GM19239 (cell line): ENCODE data around the gene NEO1.
"Not testable (repeated sequence)": the region's sequence is repeated elsewhere in the genome, so short reads cannot be mapped to it uniquely, and the experiment has no call there.

Experiments used
- DNase-seq: peaks from one replicate; pipeline ENCODE4 v3.0.0; 2011; ENCODE audit warnings: low spot score; ENCODE audit not compliant: insufficient read length
- FAIRE-seq: peaks from 2 replicates; lab custom pipeline; 2011; peaks lifted over from hg19 to GRCh38; lab: Jason Lieb, UNC

The NEO1 gene

GRCh38 chr15:73134196-73134595 lies 81.9 kb downstream of the NEO1 start:
- FAIRE-seq (no peak), DNase-seq (no peak)

GRCh38 chr15:73139041-73139743 lies 86.9 kb downstream of the NEO1 start:
- FAIRE-seq (no peak), DNase-seq (no peak)

- no peak for FAIRE-seq
- no peak for DNase-seq
Observed at GRCh38 chr15:73139744-73140553, 87.7 kb downstream of the NEO1 start.

- DNase-seq, result no peak
- peak; percentile 73 for FAIRE-seq
Observed at GRCh38 chr15:73141216-73141900, 89.1 kb downstream of the NEO1 start.

DNA sequence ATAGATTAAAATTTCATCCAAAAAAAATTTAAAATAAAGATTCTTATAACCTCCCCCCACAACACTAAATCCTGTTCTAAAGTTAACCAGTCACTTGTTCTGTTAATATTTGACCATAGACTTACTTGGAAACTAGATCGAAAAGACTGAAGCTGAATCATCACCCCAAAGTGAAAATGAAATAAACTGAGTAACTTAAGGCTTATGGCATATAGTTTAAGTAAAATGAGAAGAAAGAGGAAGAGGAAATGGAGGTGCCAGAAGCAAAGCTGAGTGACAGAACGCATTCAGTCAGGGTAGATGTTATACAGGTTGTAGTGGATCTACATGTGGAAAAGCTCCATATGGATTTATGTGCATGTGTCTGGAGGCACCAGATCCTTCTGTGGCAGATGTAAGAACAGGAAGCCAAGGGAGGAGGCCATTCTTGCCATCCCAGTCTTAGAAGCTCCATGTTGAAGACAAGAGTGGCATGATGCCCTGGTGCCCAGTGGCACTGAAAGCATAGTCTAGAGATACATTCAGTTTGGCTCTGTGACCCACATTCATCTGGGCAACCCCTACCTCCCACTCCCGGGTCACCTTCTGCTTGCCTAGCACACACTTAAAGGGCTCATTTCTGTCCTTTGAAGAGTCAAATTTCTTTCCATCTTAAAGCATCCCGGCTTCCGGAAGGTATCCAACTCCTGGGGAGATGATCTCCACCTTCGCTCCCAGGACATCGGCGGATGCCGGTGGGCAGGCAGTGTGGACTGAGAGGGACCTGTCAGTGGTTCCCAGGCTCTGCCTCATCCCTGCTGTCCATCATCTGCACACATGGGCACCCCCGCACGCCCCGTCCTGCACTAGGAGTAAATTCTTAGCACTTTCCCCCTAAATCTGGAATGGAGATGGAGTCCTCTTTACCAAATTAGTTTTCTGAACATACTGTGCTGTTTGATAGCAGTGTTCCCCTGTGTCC lies 90.8 kb downstream of the NEO1 start:
- DNase-seq, result peak; percentile 28
- FAIRE-seq, result peak; percentile 97

DNA sequence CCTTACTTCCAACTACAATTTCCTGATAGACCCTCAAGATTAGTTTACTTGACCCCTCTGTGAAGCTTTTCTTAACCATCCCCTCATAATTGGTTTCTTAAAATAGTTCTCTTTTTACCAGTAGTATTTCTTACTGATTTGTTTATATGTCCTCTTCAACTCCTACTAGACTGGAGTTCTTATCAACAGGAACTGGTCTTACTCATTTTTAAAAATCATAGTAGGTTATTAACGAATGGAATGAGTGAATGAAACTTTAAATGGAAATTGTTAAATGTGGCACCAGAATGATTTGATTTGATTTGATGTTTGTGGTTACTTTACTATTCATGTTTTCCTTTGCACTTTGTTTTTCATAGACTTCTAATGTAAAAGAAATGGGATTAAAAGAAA lies 91.5 kb downstream of the NEO1 start:
- DNase-seq (no peak), FAIRE-seq (peak; percentile 11)

GRCh38 chr15:73146419-73146818 lies 94.2 kb downstream of the NEO1 start:
- DNase-seq, result no peak
- no peak for FAIRE-seq

DNA sequence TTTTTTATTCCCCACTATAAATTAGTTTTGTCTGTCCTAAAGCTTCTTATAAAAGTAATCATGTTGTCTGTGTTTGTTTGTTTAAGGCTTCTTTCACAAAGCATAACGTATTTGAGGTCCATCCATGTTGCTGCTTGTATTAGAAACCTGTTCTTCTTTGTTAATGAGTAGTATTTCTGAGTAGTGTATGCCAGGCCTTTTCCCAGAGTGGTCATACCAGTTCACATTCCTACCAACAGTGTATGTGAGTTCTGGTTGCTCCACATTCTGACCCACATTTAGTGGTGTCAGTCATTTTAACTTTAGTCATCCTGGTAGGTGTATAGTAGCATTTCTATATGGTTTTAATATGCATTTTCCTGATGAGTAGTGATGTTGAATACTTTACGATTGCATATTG lies 98.6 kb downstream of the NEO1 start:
- DNase-seq (no peak), FAIRE-seq (peak; percentile 4)

GRCh38 chr15:73153024-73153423 lies 100.8 kb downstream of the NEO1 start:
- no peak for DNase-seq
- FAIRE-seq, result no peak

GRCh38 chr15:73153447-73153846 lies 101.2 kb downstream of the NEO1 start:
- no peak for FAIRE-seq
- no peak for DNase-seq

- FAIRE-seq (no peak), DNase-seq (no peak)
Observed at GRCh38 chr15:73156431-73157191, 104.3 kb downstream of the NEO1 start.

DNA sequence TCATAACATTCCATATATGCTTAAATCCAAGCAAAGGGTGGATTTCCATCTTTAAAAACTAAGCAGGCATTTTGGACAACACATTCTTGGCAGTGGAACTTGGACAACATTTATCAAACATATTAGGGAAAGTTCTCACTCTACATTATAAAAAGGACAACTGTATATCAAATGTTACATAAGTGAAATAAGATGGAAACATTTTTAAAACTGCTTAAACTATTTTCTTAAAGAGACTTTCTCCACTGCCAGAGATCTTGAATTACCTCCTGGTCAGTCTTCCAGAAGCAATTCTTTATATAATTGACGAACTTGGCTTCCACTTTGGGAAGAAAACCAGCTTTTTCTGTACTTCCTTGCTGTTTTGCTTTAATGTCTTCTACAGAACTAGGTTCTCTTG lies 109.3 kb downstream of the NEO1 start:
- no peak for FAIRE-seq
- no peak for DNase-seq

DNA sequence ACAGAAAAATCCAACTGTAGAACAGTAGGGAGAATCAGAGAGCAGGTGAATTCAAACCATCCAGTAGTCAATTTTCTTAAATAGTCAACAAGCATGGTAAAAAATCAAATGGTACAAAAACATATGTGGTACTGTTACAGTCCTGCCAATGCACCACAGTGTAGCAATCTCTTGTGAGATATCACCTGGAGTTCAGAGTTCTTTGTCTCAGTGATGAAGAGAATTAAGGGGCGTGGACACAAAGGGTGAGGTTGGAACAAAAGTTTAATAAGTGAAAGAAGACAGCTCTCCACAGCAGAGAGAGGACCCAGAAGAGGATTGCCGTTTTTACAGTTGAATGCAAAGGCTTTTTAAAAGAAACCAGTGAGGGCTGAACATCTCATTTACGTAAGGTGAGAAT lies 113.2 kb downstream of the NEO1 start:
- DNase-seq, result no peak
- peak; percentile 60 for FAIRE-seq

DNA sequence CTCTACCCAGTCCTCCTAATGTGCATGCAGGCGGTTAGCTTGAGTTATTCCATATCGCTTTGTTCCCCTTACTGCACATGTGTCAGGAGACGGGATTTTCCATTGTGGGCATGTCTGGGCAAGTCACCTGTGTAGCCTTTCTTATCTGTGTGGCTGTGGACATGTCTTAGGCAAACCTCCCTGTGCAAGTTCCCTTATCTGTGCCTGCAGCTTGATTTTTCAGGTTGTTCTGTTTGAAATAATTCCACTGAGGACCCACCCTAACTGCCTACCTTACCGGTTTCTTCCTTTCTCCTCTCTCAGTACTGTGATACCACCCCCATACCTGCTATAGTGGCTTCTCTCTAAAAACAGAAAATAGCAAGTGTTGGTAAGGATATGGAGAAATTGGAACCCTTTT lies 113.6 kb downstream of the NEO1 start:
- FAIRE-seq, result no peak

DNA sequence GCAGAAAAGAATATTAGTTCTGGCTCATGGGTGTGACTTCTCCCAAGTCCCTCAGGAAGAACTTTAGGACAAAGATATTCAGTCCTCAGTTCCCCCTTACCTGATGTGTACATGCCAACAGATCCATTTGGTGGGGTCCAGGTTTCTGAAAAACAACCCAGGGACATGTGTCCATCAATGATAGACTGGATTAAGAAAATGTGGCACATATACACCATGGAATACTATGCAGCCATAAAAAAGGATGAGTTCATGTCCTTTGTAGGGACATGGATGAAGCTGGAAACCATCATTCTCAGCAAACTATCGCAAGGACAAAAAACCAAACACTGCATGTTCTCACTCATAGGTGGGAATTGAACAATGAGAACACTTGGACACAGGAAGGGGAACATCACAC lies 114.4 kb downstream of the NEO1 start:
- not testable (repeated sequence) for FAIRE-seq, DNase-seq

More for the DNA sequence above, 113.6 kb downstream of the NEO1 start:
- DNase-seq, result no peak

GRCh38 chr15:73168487-73168886 lies 116.2 kb downstream of the NEO1 start:
- no peak for FAIRE-seq
- no peak for DNase-seq

- DNase-seq, result no peak
- FAIRE-seq, result no peak
Observed at GRCh38 chr15:73171711-73172110, 119.4 kb downstream of the NEO1 start.

GRCh38 chr15:73172508-73172907 lies 120.2 kb downstream of the NEO1 start:
- DNase-seq (no peak), FAIRE-seq (no peak)

GRCh38 chr15:73174171-73174570 lies 121.9 kb downstream of the NEO1 start:
- FAIRE-seq, result no peak

More at GRCh38 chr15:73174171-73174570, 121.9 kb downstream of the NEO1 start:
- no peak for DNase-seq
